ENCODE results near the gene ACYP1. TPM values are rescaled to one million over a fixed set of nuclear protein-coding genes. Genes with fewer than 3 reads are reported as not detected.

Gene ACYP1
- total RNA-seq, 2 experiments from 2014 or later: 65.0 to 97.5 TPM

DNA sequence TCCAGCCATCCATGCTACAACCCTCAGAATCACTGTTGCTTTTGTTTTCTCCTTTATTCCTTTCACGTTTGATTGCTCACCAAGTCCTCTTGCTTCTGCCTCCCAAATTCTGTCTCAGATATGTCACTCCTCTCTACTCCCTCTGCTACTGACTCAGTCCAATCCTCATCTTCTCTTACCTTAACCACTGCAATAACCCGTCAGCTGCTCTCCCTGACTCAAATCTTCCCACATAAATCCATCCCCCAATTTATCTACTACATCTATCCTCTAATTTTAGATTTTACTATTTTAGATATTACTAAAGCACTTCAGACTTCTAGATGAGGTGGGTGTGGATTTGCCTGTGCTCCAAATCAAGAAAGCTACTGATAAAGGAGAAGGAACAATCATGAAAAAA lies 37.9 kb downstream of the ACYP1 start:
- Histone ChIP-seq H3K79me2 (ENCODE audit: insufficient read depth, low read depth, low read length) (no peaks in the 10 kb centered on the region), H3K27ac (ENCODE audit: low read depth, low read length, poor library complexity, severe bottlenecking) (no peak overlapping the region), H4K20me1 (ENCODE audit: insufficient read depth, low read length) (no peaks in the 10 kb centered on the region), H3K9me3 (ENCODE audit: low read length) (no peaks in the 10 kb centered on the region), H3K36me3 (ENCODE audit: insufficient read depth, low read length) (no peaks in the 10 kb centered on the region), H3K9me2 (ENCODE audit: insufficient read depth, low read length) (no peaks in the 10 kb centered on the region), H3K4me3 (ENCODE audit: low read depth, low read length, poor library complexity, severe bottlenecking) (no peak overlapping the region), H2AFZ (ENCODE audit: low read length) (no peak overlapping the region), H3K4me1 (ENCODE audit: insufficient read depth, low read length, poor library complexity, severe bottlenecking) (no peaks in the 10 kb centered on the region), H3K4me2 (ENCODE audit: low read length) (no peak overlapping the region)
- intact Hi-C loops (cut with micrococcal nuclease; ENCODE audit: unreplicated experiment): no loop called here
- TF ChIP-seq, protein P1, sequence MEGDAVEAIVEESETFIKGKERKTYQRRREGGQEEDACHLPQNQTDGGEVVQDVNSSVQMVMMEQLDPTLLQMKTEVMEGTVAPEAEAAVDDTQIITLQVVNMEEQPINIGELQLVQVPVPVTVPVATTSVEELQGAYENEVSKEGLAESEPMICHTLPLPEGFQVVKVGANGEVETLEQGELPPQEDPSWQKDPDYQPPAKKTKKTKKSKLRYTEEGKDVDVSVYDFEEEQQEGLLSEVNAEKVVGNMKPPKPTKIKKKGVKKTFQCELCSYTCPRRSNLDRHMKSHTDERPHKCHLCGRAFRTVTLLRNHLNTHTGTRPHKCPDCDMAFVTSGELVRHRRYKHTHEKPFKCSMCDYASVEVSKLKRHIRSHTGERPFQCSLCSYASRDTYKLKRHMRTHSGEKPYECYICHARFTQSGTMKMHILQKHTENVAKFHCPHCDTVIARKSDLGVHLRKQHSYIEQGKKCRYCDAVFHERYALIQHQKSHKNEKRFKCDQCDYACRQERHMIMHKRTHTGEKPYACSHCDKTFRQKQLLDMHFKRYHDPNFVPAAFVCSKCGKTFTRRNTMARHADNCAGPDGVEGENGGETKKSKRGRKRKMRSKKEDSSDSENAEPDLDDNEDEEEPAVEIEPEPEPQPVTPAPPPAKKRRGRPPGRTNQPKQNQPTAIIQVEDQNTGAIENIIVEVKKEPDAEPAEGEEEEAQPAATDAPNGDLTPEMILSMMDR (conservative IDR thresholded peaks at IDR 0.05; ENCODE audit: low read length): no peak
- no peak for TF ChIP-seq EZH2phosphoT487 (IDR thresholded peaks at IDR 0.05; ENCODE audit: borderline replicate concordance, low read depth, low read length)
- no TSS peak for BruUV-seq (replicated peaks)
- ChIA-PET POLR2A (no interaction called here), CTCF (ENCODE audit: unreplicated experiment) (no interaction called here)
- DNase-seq (ENCODE audit: low spot score): no peak

DNA sequence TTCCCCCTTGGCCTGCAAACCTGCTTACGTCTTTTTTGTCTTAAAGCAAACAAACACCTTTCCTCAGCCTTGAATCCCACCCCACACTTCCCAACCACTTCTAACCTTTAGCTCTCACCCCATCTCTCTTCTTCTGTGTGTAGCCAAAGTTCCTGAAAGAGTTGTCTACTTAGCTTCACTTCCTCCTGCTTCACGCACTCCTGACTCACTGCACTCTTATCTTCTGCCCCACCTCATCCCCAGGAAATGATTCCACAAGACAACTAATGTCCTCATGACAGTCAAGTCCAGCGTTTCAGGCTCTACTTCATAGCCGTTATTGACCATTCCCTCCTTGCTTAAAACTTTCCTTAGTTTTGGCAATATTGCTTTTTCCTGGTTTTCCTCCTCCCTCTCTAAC lies 38.7 kb downstream of the ACYP1 start:
- no peaks in the 10 kb centered on the region for H3K79me2 ChIP-seq (ENCODE audit: insufficient read depth, low read depth, low read length)
- H3K27ac ChIP-seq (ENCODE audit: low read depth, low read length, poor library complexity, severe bottlenecking): no peak overlapping the region
- H4K20me1 ChIP-seq (ENCODE audit: insufficient read depth, low read length): no peaks in the 10 kb centered on the region
- no peak for TF ChIP-seq EZH2phosphoT487 (IDR thresholded peaks at IDR 0.05; ENCODE audit: borderline replicate concordance, low read depth, low read length)
- TF ChIP-seq, protein P1 (conservative IDR thresholded peaks at IDR 0.05; ENCODE audit: low read length): no peak
- no peaks in the 10 kb centered on the region for H3K9me3 ChIP-seq (ENCODE audit: low read length)
- no peaks in the 10 kb centered on the region for H3K9me2 ChIP-seq (ENCODE audit: insufficient read depth, low read length)
- H3K4me2 ChIP-seq (ENCODE audit: low read length): no peak overlapping the region
- no TSS peak for BruUV-seq (replicated peaks)
- ChIA-PET CTCF (ENCODE audit: unreplicated experiment) (no interaction called here), POLR2A (interaction anchor here (0.6 to 0.8 kb wide), 3 partner anchors 22 to 91 kb away, joined by 3 read pairs; no protein-coding TSS in a partner anchor)
- H3K4me1 ChIP-seq (ENCODE audit: insufficient read depth, low read length, poor library complexity, severe bottlenecking): no peaks in the 10 kb centered on the region
- no peak for DNase-seq (ENCODE audit: low spot score)
- intact Hi-C loops (cut with micrococcal nuclease; ENCODE audit: unreplicated experiment): no loop called here
- H3K4me3 ChIP-seq (ENCODE audit: low read depth, low read length, poor library complexity, severe bottlenecking): no peak overlapping the region
- H3K36me3 ChIP-seq (ENCODE audit: insufficient read depth, low read length): no peaks in the 10 kb centered on the region
- H2AFZ ChIP-seq (ENCODE audit: low read length): no peak overlapping the region

DNA sequence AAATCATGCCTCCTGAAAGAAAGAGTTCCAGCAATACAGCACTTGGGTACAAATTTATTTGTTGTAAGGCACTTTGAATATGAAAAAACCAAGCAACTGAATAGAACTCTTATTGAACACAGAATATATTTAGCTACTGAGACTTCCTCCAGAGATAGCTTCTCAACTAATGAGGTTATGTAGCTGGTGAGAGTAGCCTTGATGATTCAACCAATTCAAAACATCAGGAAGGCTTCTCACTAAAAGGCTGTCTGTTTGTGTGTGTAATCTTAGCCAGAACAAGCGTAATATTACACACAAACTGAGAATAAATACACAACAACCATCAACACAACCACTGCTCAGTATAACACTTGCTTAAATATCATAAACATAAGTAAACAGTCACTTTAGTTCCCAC lies 40.7 kb downstream of the ACYP1 start:
- no peaks in the 10 kb centered on the region for H3K36me3 ChIP-seq (ENCODE audit: insufficient read depth, low read length)
- ChIA-PET POLR2A (interaction anchor here (0.6 to 1.0 kb wide), 3 partner anchors 19 to 41 kb away, joined by 3 read pairs; partner anchors contain the start of gene ACYP1), CTCF (ENCODE audit: unreplicated experiment) (interaction anchor here (0.8 kb wide), 1 partner anchor 20 kb away, joined by 3 read pairs; the partner anchor contains the start of gene EIF2B2)
- no peak for DNase-seq (ENCODE audit: low spot score)
- no peak overlapping the region for H3K4me2 ChIP-seq (ENCODE audit: low read length)
- H2AFZ ChIP-seq (ENCODE audit: low read length): no peak overlapping the region
- H3K4me3 ChIP-seq (ENCODE audit: low read depth, low read length, poor library complexity, severe bottlenecking): no peak overlapping the region
- H3K4me1 ChIP-seq (ENCODE audit: insufficient read depth, low read length, poor library complexity, severe bottlenecking): no peaks in the 10 kb centered on the region
- no peak overlapping the region for H3K27ac ChIP-seq (ENCODE audit: low read depth, low read length, poor library complexity, severe bottlenecking)
- no peak for TF ChIP-seq EZH2phosphoT487 (IDR thresholded peaks at IDR 0.05; ENCODE audit: borderline replicate concordance, low read depth, low read length)
- TF ChIP-seq, protein P1 (conservative IDR thresholded peaks at IDR 0.05; ENCODE audit: low read length): no peak
- H3K9me3 ChIP-seq (ENCODE audit: low read length): no peaks in the 10 kb centered on the region
- no TSS peak for BruUV-seq (replicated peaks)
- no peaks in the 10 kb centered on the region for H3K79me2 ChIP-seq (ENCODE audit: insufficient read depth, low read depth, low read length)
- H3K9me2 ChIP-seq (ENCODE audit: insufficient read depth, low read length): no peaks in the 10 kb centered on the region
- H4K20me1 ChIP-seq (ENCODE audit: insufficient read depth, low read length): no peaks in the 10 kb centered on the region
- intact Hi-C loops (cut with micrococcal nuclease; ENCODE audit: unreplicated experiment): loop anchor here (5.0 kb wide), 1 partner anchor 76 kb away; no protein-coding TSS in a partner anchor
